HEK293 (cell line): ENCODE measurements around the gene DNAJC5.

Source experiments
- CTCF ChIA-PET: fragments of 350-600 bp; formaldehyde crosslinking; extraction: SDS; loops from one replicate; lab custom pipeline; 2021; ENCODE audit warnings: antibody characterized with exemption; lab: Yijun Ruan, JAX
- POLR2A ChIA-PET: fragments of 300-600 bp; formaldehyde crosslinking; extraction: SDS; loops from one replicate; lab custom pipeline; 2020; ENCODE audit warnings: antibody characterized with exemption, inconsistent platforms; lab: Yijun Ruan, JAX
- H3K27ac ChIP-seq: fragments of 200-500 bp; sonication (Bioruptor generic); 2 replicates; pipeline ENCODE4 v1.5.1; 2014; ENCODE audit warnings: low read depth, low read length, control low read depth, inconsistent platforms; ENCODE audit errors: extremely low read depth
- H3K36me3 ChIP-seq, 2 experiments: fragments of 200-500 bp in 1 of 2; sonication (Bioruptor generic) in 1 of 2; 1 replicate in 1 of 2; 2 replicates in 1 of 2; pipeline ENCODE4 v1.5.1; 2014 to 2017; ENCODE audit warnings: inconsistent platforms in 2 of 2, low read length in 2 of 2; ENCODE audit not compliant: control insufficient read depth in 2 of 2, insufficient read depth in 1 of 2
- H3K4me1 ChIP-seq: fragments of 200-500 bp; sonication (Bioruptor generic); 2 replicates; pipeline ENCODE4 v1.5.1; 2014; ENCODE audit warnings: mild to moderate bottlenecking, low read length, inconsistent platforms; ENCODE audit not compliant: control insufficient read depth, insufficient read depth
- H3K4me3 ChIP-seq: 2 replicates; pipeline ENCODE4 v1.5.1; 2011; ENCODE audit warnings: low read depth, mild to moderate bottlenecking, control low read depth, low read length, moderate library complexity
- H3K9me3 ChIP-seq: fragments of 200-500 bp; sonication (Bioruptor generic); 2 replicates; pipeline ENCODE4 v1.5.1; 2014; ENCODE audit warnings: low read depth, low read length, inconsistent platforms; ENCODE audit not compliant: control insufficient read depth, insufficient read depth
- GLIS2 ChIP-seq: fragments of 450-650 bp; formaldehyde crosslinking; IDR thresholded peaks from 2 replicates; pipeline ENCODE4 v1.5.1; 2016; ENCODE audit warnings: missing biosample characterization, missing genetic modification characterization
- KLF17 ChIP-seq: fragments of 450-650 bp; formaldehyde crosslinking; IDR thresholded peaks from 2 replicates; pipeline ENCODE4 v1.5.1; 2016; ENCODE audit warnings: missing biosample characterization, missing genetic modification characterization
- MZF1 ChIP-seq: fragments of 450-650 bp; formaldehyde crosslinking; IDR thresholded peaks from 2 replicates; pipeline ENCODE4 v1.5.1; 2017; ENCODE audit warnings: missing biosample characterization, missing genetic modification characterization, borderline replicate concordance
- SCRT1 ChIP-seq: fragments of 450-650 bp; formaldehyde crosslinking; IDR thresholded peaks from 2 replicates; pipeline ENCODE4 v1.5.1; 2016; ENCODE audit warnings: missing biosample characterization, missing genetic modification characterization, borderline replicate concordance
- SCRT2 ChIP-seq: fragments of 450-650 bp; formaldehyde crosslinking; IDR thresholded peaks from 2 replicates; pipeline ENCODE4 v1.5.1; 2016; ENCODE audit warnings: missing biosample characterization, missing genetic modification characterization
- SP7 ChIP-seq: fragments of 450-650 bp; formaldehyde crosslinking; IDR thresholded peaks from 2 replicates; pipeline ENCODE4 v1.5.1; 2016; ENCODE audit warnings: missing biosample characterization, missing genetic modification characterization
- ZBTB7A ChIP-seq: fragments of 450-650 bp; formaldehyde crosslinking; IDR thresholded peaks from 2 replicates; pipeline ENCODE4 v1.5.1; 2016; ENCODE audit warnings: low read depth, missing biosample characterization, missing genetic modification characterization
- ZEB2 ChIP-seq: fragments of 450-650 bp; formaldehyde crosslinking; IDR thresholded peaks from 2 replicates; pipeline ENCODE4 v1.5.1; 2016; ENCODE audit warnings: missing biosample characterization, missing genetic modification characterization
- ZNF19 ChIP-seq: fragments of 450-650 bp; formaldehyde crosslinking; IDR thresholded peaks from 2 replicates; pipeline ENCODE4; 2016; ENCODE audit warnings: missing biosample characterization, missing genetic modification characterization, low read depth
- ZNF239 ChIP-seq: fragments of 450-650 bp; formaldehyde crosslinking; IDR thresholded peaks from 2 replicates; pipeline ENCODE4 v1.5.1; 2016; ENCODE audit warnings: missing biosample characterization, missing genetic modification characterization
- ZNF274 ChIP-seq, 2 experiments: fragments of 200-500 bp in 1 of 2; fragments of 450-650 bp in 1 of 2; sonication (Bioruptor generic) in 1 of 2; formaldehyde crosslinking in 1 of 2; IDR thresholded peaks; 2 replicates each; pipeline versions ENCODE4 v1.5.1 to v1.6.1; 2014 to 2016; ENCODE audit warnings: borderline replicate concordance in 1 of 2, inconsistent platforms in 1 of 2, low read length in 1 of 2, missing biosample characterization in 1 of 2, missing genetic modification characterization in 1 of 2
- ZNF341 ChIP-seq: fragments of 450-650 bp; formaldehyde crosslinking; IDR thresholded peaks from 2 replicates; pipeline ENCODE4; 2016; ENCODE audit warnings: low read depth, missing biosample characterization, missing genetic modification characterization
- ZNF391 ChIP-seq: fragments of 450-650 bp; formaldehyde crosslinking; IDR thresholded peaks from 2 replicates; pipeline ENCODE4 v1.5.1; 2016; ENCODE audit warnings: low read depth, missing biosample characterization, missing genetic modification characterization, borderline replicate concordance
- ZNF544 ChIP-seq: fragments of 450-650 bp; formaldehyde crosslinking; IDR thresholded peaks from 2 replicates; pipeline ENCODE4 v1.5.0; 2017; ENCODE audit warnings: missing biosample characterization, missing genetic modification characterization
- ZNF555 ChIP-seq: fragments of 450-650 bp; formaldehyde crosslinking; conservative IDR thresholded peaks from 2 replicates; pipeline ENCODE4 v1.5.1; 2017; ENCODE audit warnings: missing biosample characterization, mild to moderate bottlenecking, missing genetic modification characterization, inconsistent platforms
- ZNF561 ChIP-seq: fragments of 450-650 bp; IDR thresholded peaks from 2 replicates; pipeline ENCODE4 v1.5.1; 2018; ENCODE audit warnings: missing biosample characterization, missing genetic modification characterization, borderline replicate concordance
- ZNF664 ChIP-seq: fragments of 450-650 bp; formaldehyde crosslinking; IDR thresholded peaks from 2 replicates; pipeline ENCODE4 v1.5.1; 2016; ENCODE audit warnings: missing biosample characterization, missing genetic modification characterization
- ZNF792 ChIP-seq: fragments of 450-650 bp; formaldehyde crosslinking; IDR thresholded peaks from 2 replicates; pipeline ENCODE4 v1.5.1; 2016; ENCODE audit warnings: missing biosample characterization, missing genetic modification characterization
- TF ChIP-seq, protein P1 (sequence below): fragments of 450-650 bp; formaldehyde crosslinking; IDR thresholded peaks from 2 replicates; pipeline ENCODE4 v1.5.1; 2016; ENCODE audit warnings: missing biosample characterization, missing genetic modification characterization
- TF ChIP-seq, protein P2 (sequence below): fragments of 450-650 bp; formaldehyde crosslinking; IDR thresholded peaks from 2 replicates; pipeline ENCODE4 v1.5.1; 2017; ENCODE audit warnings: missing biosample characterization, mild to moderate bottlenecking, missing genetic modification characterization, moderate library complexity

DNAJC5 gene

GRCh38 chr20:63931735-63932134 lies 36.8 kb downstream of the DNAJC5 start:
- H3K36me3 ChIP-seq = peaks cover 6 to 88% of the 10 kb centered on the region in 2 experiments
- no peaks in the 10 kb centered on the region for H3K9me3 ChIP-seq
- no peaks in the 10 kb centered on the region; the same call in 1 of the 2 replicates for H3K4me1 ChIP-seq
- H3K27ac ChIP-seq = no peak overlapping the region
- no peak overlapping the region for H3K4me3 ChIP-seq
- no peak for TF ChIP-seq ZNF555 (tag by site-specific recombination)
- TF ChIP-seq ZNF664 (tag by site-specific recombination) = no peak
- TF ChIP-seq, protein P1, sequence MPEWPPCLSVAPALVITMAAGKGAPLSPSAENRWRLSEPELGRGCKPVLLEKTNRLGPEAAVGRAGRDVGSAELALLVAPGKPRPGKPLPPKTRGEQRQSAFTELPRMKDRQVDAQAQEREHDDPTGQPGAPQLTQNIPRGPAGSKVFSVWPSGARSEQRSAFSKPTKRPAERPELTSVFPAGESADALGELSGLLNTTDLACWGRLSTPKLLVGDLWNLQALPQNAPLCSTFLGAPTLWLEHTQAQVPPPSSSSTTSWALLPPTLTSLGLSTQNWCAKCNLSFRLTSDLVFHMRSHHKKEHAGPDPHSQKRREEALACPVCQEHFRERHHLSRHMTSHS (tag by site-specific recombination) = no peak
- TF ChIP-seq ZNF239 (tag by site-specific recombination) = no peak
- TF ChIP-seq ZNF274 (IDR thresholded peaks at IDR 0.05; ENCODE audit: low read length) = no peak
- no peak for TF ChIP-seq ZNF274 (tag by site-specific recombination; IDR thresholded peaks at IDR 0.05; ENCODE audit: borderline replicate concordance)
- no peak for TF ChIP-seq ZNF544
- CTCF ChIA-PET = interaction anchor here (0.7 kb wide), 1 partner anchor 20 kb away, joined by 3 read pairs; no protein-coding TSS in a partner anchor
- POLR2A ChIA-PET = no interaction called here

GRCh38 chr20:63932606-63933160 lies 37.8 kb downstream of the DNAJC5 start:
- Histone ChIP-seq H3K9me3 (no peaks in the 10 kb centered on the region), H3K36me3 (peaks cover 6 to 86% of the 10 kb centered on the region in 2 experiments), H3K27ac (no peak overlapping the region), H3K4me3 (no peak overlapping the region), H3K4me1 (no peaks in the 10 kb centered on the region; the same call in 1 of the 2 replicates)
- TF ChIP-seq ZEB2 (no peak), SCRT1 (tag by site-specific recombination) (no peak), ZNF792 (tag by site-specific recombination) (no peak), MZF1 (tag by site-specific recombination) (no peak), SP7 (no peak), ZNF561 (no peak), SCRT2 (tag by site-specific recombination) (no peak), ZBTB7A (no peak), ZNF391 (tag by site-specific recombination) (no peak), ZNF341 (no peak), KLF17 (tag by site-specific recombination) (no peak)
- ChIA-PET CTCF (interaction anchor here (0.6 to 0.7 kb wide), 2 partner anchors 20 to 184 kb away, joined by 3 to 4 read pairs; no protein-coding TSS in a partner anchor), POLR2A (no interaction called here)

DNA sequence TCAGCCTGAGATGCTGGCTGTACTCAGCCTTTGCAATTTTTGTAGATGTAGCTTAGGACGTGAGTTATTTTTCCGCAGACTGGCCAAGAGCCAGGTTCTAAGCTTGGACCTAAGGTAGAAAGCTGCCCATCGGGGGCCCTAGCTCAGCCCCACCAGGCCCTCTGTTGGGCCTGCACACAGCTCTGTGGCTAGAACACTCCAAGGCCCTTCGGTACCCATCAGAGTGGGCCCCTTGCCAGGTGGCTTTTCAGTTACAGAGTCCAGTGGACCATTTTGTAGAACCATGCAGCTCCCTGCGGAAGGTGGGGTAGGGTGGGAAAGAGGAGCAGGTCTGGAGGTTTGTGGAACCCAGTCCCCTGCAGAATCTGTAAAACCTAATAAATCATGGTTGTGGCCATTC lies 38.7 kb downstream of the DNAJC5 start:
- Histone ChIP-seq H3K36me3 (peaks cover 6 to 80% of the 10 kb centered on the region in 2 experiments; a peak in 2 of 3 replicates), H3K4me3 (no peak overlapping the region), H3K9me3 (no peaks in the 10 kb centered on the region), H3K27ac (no peak overlapping the region), H3K4me1 (no peaks in the 10 kb centered on the region; the same call in 1 of the 2 replicates)
- ChIA-PET CTCF (interaction anchor here (0.6 to 0.8 kb wide), 4 partner anchors 21 to 98 kb away, joined by 3 to 4 read pairs (median 3); no protein-coding TSS in a partner anchor), POLR2A (no interaction called here)
- no peak for TF ChIP-seq GLIS2 (tag by site-specific recombination)
- TF ChIP-seq ZNF19 (tag by site-specific recombination) = no peak
- TF ChIP-seq, protein P2, sequence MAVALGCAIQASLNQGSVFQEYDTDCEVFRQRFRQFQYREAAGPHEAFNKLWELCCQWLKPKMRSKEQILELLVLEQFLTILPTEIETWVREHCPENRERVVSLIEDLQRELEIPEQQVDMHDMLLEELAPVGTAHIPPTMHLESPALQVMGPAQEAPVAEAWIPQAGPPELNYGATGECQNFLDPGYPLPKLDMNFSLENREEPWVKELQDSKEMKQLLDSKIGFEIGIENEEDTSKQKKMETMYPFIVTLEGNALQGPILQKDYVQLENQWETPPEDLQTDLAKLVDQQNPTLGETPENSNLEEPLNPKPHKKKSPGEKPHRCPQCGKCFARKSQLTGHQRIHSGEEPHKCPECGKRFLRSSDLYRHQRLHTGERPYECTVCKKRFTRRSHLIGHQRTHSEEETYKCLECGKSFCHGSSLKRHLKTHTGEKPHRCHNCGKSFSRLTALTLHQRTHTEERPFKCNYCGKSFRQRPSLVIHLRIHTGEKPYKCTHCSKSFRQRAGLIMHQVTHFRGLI = peak; percentile 44; the same call in 1 of the 2 replicates
- TF ChIP-seq KLF17 (tag by site-specific recombination) = no peak
